ENCODE results near the gene PRLH. TPM values are rescaled to one million over a fixed set of nuclear protein-coding genes. Genes with fewer than 3 reads are reported as not detected.
A peak's percentile ranks its signal among the peaks of the same experiment; 100 is the strongest.

PRLH gene
- total and polyA plus RNA-seq, 7 donors = not detected

DNA sequence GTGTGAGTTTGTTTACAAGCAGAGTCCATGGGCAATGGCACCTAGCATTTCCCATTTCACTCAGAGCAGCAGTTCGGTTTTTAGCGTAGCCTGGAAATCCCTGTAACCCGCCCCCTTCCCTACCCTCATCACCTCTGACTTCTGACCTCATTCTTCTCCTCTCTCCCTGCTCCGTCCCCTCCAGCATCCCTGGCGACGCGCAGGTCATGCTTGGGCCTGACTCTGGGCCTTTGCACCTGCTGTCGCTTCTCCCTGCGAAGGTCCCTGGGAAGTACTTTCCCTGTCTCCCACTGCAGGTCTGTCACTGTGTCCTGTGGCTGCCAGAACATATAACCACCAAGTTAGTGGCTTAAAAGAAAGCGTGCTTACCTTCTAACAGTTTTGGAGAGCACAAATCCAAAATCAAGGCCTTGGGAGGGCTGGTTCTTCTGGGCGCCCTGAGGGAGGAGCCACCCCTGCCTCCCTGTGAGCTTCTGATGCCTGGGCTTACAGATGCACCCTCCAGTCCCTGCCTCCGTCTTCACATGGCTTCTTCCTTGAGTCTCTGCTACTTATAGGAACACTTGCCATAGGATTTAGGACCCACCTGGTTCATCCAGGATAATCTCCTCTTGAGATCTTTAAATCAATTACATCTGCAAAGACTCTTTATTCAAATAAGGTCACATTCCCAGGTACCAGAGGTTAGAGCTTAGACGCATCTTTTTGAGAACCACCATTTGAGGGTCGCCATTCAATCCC lies 32.3 kb downstream of the PRLH start:
- WGBS, 3 donors = 80 to 95% (median 90%) methylated on average over 14 of the region's 14 CpGs
- TF ChIP-seq, protein P1, sequence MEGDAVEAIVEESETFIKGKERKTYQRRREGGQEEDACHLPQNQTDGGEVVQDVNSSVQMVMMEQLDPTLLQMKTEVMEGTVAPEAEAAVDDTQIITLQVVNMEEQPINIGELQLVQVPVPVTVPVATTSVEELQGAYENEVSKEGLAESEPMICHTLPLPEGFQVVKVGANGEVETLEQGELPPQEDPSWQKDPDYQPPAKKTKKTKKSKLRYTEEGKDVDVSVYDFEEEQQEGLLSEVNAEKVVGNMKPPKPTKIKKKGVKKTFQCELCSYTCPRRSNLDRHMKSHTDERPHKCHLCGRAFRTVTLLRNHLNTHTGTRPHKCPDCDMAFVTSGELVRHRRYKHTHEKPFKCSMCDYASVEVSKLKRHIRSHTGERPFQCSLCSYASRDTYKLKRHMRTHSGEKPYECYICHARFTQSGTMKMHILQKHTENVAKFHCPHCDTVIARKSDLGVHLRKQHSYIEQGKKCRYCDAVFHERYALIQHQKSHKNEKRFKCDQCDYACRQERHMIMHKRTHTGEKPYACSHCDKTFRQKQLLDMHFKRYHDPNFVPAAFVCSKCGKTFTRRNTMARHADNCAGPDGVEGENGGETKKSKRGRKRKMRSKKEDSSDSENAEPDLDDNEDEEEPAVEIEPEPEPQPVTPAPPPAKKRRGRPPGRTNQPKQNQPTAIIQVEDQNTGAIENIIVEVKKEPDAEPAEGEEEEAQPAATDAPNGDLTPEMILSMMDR (IDR thresholded peaks at IDR 0.05) = no peak
- no peaks in the 10 kb centered on the region for H3K36me3 ChIP-seq (ENCODE audit: insufficient read depth in 1 of 2, low read depth in 1 of 2)
- H3K4me1 ChIP-seq = peaks cover 34% of the 10 kb centered on the region
- no peak overlapping the region for H3K4me3 ChIP-seq
- intact Hi-C loops (cut with DNase I) = loop anchor here in 1 of 2 donors (5.0 kb wide), 1 partner anchor 74 kb away; no protein-coding TSS in a partner anchor
- no peak for DNase-seq
- no peaks in the 10 kb centered on the region for H3K27me3 ChIP-seq (ENCODE audit: insufficient read depth in 3 of 3, low read length in 2 of 3)
- H3K27ac ChIP-seq = peak overlapping the region; percentile 93
- H3K9me3 ChIP-seq = no peaks in the 10 kb centered on the region
- no peak for ATAC-seq

GRCh38 chr2:237599465-237600110 lies 33.2 kb downstream of the PRLH start:
- ATAC-seq = peak in 3 of 4 donors; percentile 7 to 19 (median 9)
- TF ChIP-seq, protein P1 (IDR thresholded peaks at IDR 0.05) = no peak
- Histone ChIP-seq H3K27ac (peak overlapping the region; percentile 93), H3K27me3 (ENCODE audit: insufficient read depth in 3 of 3, low read length in 2 of 3) (no peaks in the 10 kb centered on the region), H3K4me1 (peaks cover 35% of the 10 kb centered on the region), H3K4me3 (peak overlapping the region; percentile 54), H3K36me3 (ENCODE audit: insufficient read depth in 1 of 2, low read depth in 1 of 2) (no peaks in the 10 kb centered on the region), H3K9me3 (no peaks in the 10 kb centered on the region)
- intact Hi-C loops (cut with DNase I) = loop anchor here in 1 of 2 donors (5.0 kb wide), 3 partner anchors 63 to 148 kb away; no protein-coding TSS in a partner anchor
- WGBS, 3 donors = 50 to 57% (median 55%) methylated on average over 9 of the region's 9 CpGs
- no peak for DNase-seq

DNA sequence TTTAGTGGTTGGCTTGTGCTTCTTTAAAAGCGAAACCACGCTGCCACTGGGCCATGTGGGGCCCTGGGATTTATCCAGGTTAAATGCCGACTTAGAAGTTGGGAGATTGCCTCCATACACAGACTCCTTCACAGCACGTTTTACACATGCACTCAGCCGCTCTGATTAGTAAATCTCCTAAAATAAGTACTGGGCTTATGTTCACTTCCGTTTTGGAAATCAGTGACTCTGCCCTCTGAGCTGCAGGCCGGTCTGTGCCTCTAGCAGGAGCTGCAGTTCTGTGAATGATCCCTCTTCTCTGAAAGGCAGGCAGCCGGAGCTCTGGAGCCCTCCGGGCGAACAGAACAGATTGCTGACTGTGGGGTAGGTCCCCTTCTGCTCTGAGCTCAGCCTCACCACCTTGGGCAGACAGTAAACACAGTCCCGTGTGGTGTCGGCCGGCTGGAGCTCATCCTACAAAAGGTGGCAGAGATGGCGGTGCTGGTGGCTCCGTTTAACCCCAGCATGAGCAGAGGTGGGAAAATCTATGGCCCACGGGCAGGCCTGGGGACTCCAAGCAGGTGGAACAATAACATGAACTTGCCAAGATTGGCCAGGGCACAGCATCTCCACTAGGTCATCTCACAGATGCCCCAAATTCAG lies 34.0 kb downstream of the PRLH start:
- H3K4me1 ChIP-seq = peaks cover 28% of the 10 kb centered on the region
- no peaks in the 10 kb centered on the region for H3K27me3 ChIP-seq (ENCODE audit: insufficient read depth in 3 of 3, low read length in 2 of 3)
- H3K9me3 ChIP-seq = no peaks in the 10 kb centered on the region
- H3K27ac ChIP-seq = peak overlapping the region; percentile 93
- no peaks in the 10 kb centered on the region for H3K36me3 ChIP-seq (ENCODE audit: insufficient read depth in 1 of 2, low read depth in 1 of 2)
- DNase-seq = peak; percentile 64 to 84
- TF ChIP-seq, protein P1 (IDR thresholded peaks at IDR 0.05) = peak; percentile 44
- ATAC-seq = peak; percentile 92 to 97 (median 94)
- H3K4me3 ChIP-seq = peak overlapping the region; percentile 54
- WGBS, 3 donors = 12 to 28% (median 16%) methylated on average over 16 of the region's 16 CpGs
- intact Hi-C loops (cut with DNase I) = loop anchor here in 1 of 2 donors (5.0 kb wide), 2 partner anchors 62 to 147 kb away; no protein-coding TSS in a partner anchor

DNA sequence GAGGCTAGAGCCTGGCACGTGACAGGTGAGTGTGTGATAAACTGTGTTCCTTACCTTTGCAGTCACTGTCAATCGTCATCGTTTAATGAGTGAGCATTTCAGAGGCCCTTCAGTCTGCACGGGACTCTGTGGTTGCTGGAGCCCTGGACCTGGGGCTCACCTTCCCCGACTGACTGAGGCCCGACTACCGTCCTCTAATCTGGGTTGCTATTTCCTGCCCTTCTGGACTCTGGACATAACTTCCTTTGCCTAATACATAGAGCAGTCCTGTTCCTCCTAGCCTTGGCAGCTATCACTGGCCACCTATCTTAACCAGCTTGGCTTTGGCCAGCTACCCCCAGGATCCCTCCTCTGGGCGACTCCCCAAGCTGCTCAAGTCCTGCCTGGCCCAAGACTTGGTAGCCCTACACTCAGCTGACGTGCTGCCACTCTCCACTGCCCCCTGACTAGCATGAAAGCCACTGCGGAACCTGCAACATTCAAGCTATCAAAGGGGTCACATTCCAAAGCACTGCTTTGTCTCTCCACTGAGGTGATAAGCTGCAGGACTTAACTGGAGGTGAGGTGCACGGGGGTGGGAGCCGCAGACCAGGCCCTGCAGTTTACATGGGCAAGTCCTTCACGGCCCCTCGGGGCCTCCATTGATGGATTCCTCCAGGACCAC lies 35.2 kb downstream of the PRLH start:
- DNase-seq (no peak), ATAC-seq (no peak)
- Histone ChIP-seq H3K27me3 (ENCODE audit: insufficient read depth in 3 of 3, low read length in 2 of 3) (no peaks in the 10 kb centered on the region), H3K9me3 (no peaks in the 10 kb centered on the region), H3K4me1 (peaks cover 26% of the 10 kb centered on the region), H3K36me3 (ENCODE audit: insufficient read depth in 1 of 2, low read depth in 1 of 2) (no peaks in the 10 kb centered on the region), H3K4me3 (no peak overlapping the region), H3K27ac (peak overlapping the region; percentile 93)
- TF ChIP-seq, protein P1 (IDR thresholded peaks at IDR 0.05) = no peak
- intact Hi-C loops (cut with DNase I) = loop anchor here in 1 of 2 donors (5.0 kb wide), 2 partner anchors 61 to 146 kb away; no protein-coding TSS in a partner anchor
- whole genome bisulfite sequencing, 3 donors = 81 to 90% (median 84%) methylated on average over 14 of the region's 14 CpGs

Data from psoas muscle (tissue), 8 donors.